HepG2 (cell line): ENCODE results near the gene CSHL1. TPM values are rescaled to one million over a fixed set of nuclear protein-coding genes. Genes with fewer than 3 reads are reported as not detected.
A peak's percentile ranks its signal among the peaks of the same experiment; 100 is the strongest.
"Not testable (repeated sequence)": the region's sequence is repeated elsewhere in the genome, so short reads cannot be mapped to it uniquely, and the experiment has no call there.

ENCODE experiments used
- ATAC-seq: fragments of 200-7000 bp; cut with Tn5 transposase; 3 replicates; pipeline ENCODE4 v1.9.1; 2020; ENCODE audit warnings: mild to moderate bottlenecking, moderate library complexity
- BruUV-seq: library from RNA; stranded (reverse); fragments of 400-500 nt; replicated peaks from 2 replicates; lab custom pipeline; 2021; lab: Mats Ljungman, UMichigan
- CTCF ChIA-PET: fragments of 300-600 bp; formaldehyde crosslinking; extraction: SDS; loops from one replicate; lab custom pipeline; 2021; ENCODE audit warnings: low total read pairs, inconsistent platforms, low intra/inter-chr PET ratio; lab: Yijun Ruan, JAX
- POLR2A ChIA-PET: fragments of 350-600 bp; sonication (Branson Sonifier 250); formaldehyde crosslinking; loops from one replicate; lab custom pipeline; 2020; ENCODE audit warnings: antibody characterized with exemption, inconsistent platforms; lab: Yijun Ruan, JAX
- DNase-seq: peaks from one replicate; pipeline ENCODE4 v3.0.0-alpha.2; 2015; ENCODE audit warnings: low spot score
- FAIRE-seq: peaks from 3 replicates; lab custom pipeline; 2011; peaks lifted over from hg19 to GRCh38; lab: Jason Lieb, UNC
- H2AFZ ChIP-seq: one replicate; pipeline ENCODE4 v1.6.1; 2011; ENCODE audit warnings: low read length, inconsistent platforms
- H3K27ac ChIP-seq: fragments of 300-600 bp; 3 replicates; pipeline ENCODE4 v1.8.0; 2011; ENCODE audit warnings: mixed run types, mild to moderate bottlenecking, mixed read lengths, low read length, inconsistent platforms; ENCODE audit not compliant: insufficient read depth; ENCODE audit errors: extremely low read length
- H3K27me3 ChIP-seq, 2 experiments: fragments of 200-600 bp in 1 of 2; 2 replicates in 1 of 2; 3 replicates in 1 of 2; pipeline versions ENCODE4 v1.6.0 to v1.8.0; 2011; ENCODE audit warnings: low read length in 2 of 2, mild to moderate bottlenecking in 2 of 2, moderate library complexity in 2 of 2, inconsistent platforms in 1 of 2; ENCODE audit not compliant: insufficient read depth in 2 of 2, control insufficient read depth in 1 of 2
- H3K36me3 ChIP-seq, 2 experiments: fragments of 200-600 bp in 1 of 2; replicated peaks in 1 of 2; 2 replicates in 1 of 2; 3 replicates in 1 of 2; pipeline versions ENCODE4 v1.5.1 to v1.8.0; 2011; ENCODE audit warnings: low read length in 2 of 2, inconsistent platforms in 1 of 2; ENCODE audit not compliant: insufficient read depth in 2 of 2, control insufficient read depth in 1 of 2
- H3K4me1 ChIP-seq: 2 replicates; pipeline ENCODE4 v1.5.1; 2012; ENCODE audit warnings: low read length, inconsistent platforms; ENCODE audit not compliant: insufficient read depth
- H3K4me2 ChIP-seq: 2 replicates; pipeline ENCODE4 v1.6.0; 2011; ENCODE audit warnings: low read depth, low read length, inconsistent platforms
- H3K4me3 ChIP-seq, 3 experiments: fragments of 200-600 bp in 1 of 3; sonication (generic), shearing (Covaris generic) in 1 of 3; replicated peaks in 1 of 3; 2 replicates each; pipeline ENCODE4 v1.5.1; 2011 to 2016; ENCODE audit warnings: low read length in 3 of 3, inconsistent platforms in 2 of 3, low read depth in 2 of 3, mild to moderate bottlenecking in 2 of 3, control low read depth in 1 of 3, mixed read lengths in 1 of 3; ENCODE audit not compliant: insufficient read depth in 1 of 3
- H3K79me2 ChIP-seq: one replicate; pipeline ENCODE4 v1.6.1; 2011; ENCODE audit warnings: low read length, inconsistent platforms; ENCODE audit not compliant: insufficient read depth
- H3K9ac ChIP-seq: 2 replicates; pipeline ENCODE4 v1.6.0; 2011; ENCODE audit warnings: mild to moderate bottlenecking, low read depth, low read length, inconsistent platforms; ENCODE audit not compliant: insufficient read depth
- H3K9me3 ChIP-seq: 2 replicates; pipeline ENCODE4 v1.5.1; 2012; ENCODE audit warnings: mild to moderate bottlenecking, low read length
- H4K20me1 ChIP-seq: 2 replicates; pipeline ENCODE4 v1.6.0; 2011; ENCODE audit warnings: inconsistent platforms, mild to moderate bottlenecking, low read length, moderate library complexity; ENCODE audit not compliant: insufficient read depth
- CTCF ChIP-seq: sonication (generic); formaldehyde crosslinking; IDR thresholded peaks from 2 replicates; pipeline ENCODE4 v1.5.0; 2020; ENCODE audit warnings: mild to moderate bottlenecking, missing genetic modification reagents, moderate library complexity
- STAG1 ChIP-seq: sonication (generic); formaldehyde crosslinking; IDR thresholded peaks from 2 replicates; pipeline ENCODE4 v1.4.0; 2020; ENCODE audit warnings: missing genetic modification reagents
- WGBS: methylation state at CpG from one replicate; pipeline ENCODE4 v1.1.6; 2017; ENCODE audit warnings: low lambda C conversion rate; 5-methylcytosine and 5-hydroxymethylcytosine counted together
- in situ Hi-C: cut with HindIII; loops from 2 replicates; pipeline ENCODE4 v1.10.0; 2017; ENCODE audit warnings: low pct_unique_long_range_greater_than_20kb; ENCODE audit not compliant: extremely low pct_ligation_motif_present
- intact Hi-C: fragments of 100-400 bp; cut with micrococcal nuclease; formaldehyde crosslinking; loops from one replicate; pipeline ENCODE4 v1.10.0; 2022; ENCODE audit not compliant: unreplicated experiment
- polyA plus RNA-seq, 8 experiments: library from polyadenylated mRNA; depleted of rRNA in 3 of 8; stranded (reverse) in 7 of 8; unstranded in 1 of 8; fragments of >200 nt; fragmentation: Illumina TruSeq in 4 of 8; extraction: Trizol in 4 of 8; gene quantifications; 2 replicates each; pipeline versions ENCODE4 v1.2.1 to v1.2.3, GENCODE V29; 2011 to 2016; ENCODE audit warnings: low read depth in 4 of 8, missing spikeins in 1 of 8, mixed read lengths in 1 of 8; ENCODE audit not compliant: insufficient read depth in 1 of 8
- total RNA-seq, 5 experiments: library from RNA; depleted of rRNA; stranded (reverse); fragments of >200 nt; fragmentation: Illumina TruSeq; extraction: Trizol; gene quantifications; 2 replicates each; pipeline ENCODE4 v1.2.3, GENCODE V29; 2016; ENCODE audit warnings: low read depth in 1 of 5

CSHL1 gene
- total and polyA plus RNA-seq, 2 of the 13 experiments (the other 11 are each of a cell fraction or from before 2014, with no cell fraction given), result not detected

- POLR2A ChIA-PET, H3K4me3 ChIP-seq, BruUV-seq, H3K4me2 ChIP-seq, H3K27me3 ChIP-seq, intact Hi-C loops, H4K20me1 ChIP-seq, in situ Hi-C loops, DNase-seq, H3K79me2 ChIP-seq, CTCF ChIA-PET, H3K4me1 ChIP-seq: not testable (repeated sequence)
- peak; percentile 72 for ATAC-seq
- TF ChIP-seq CTCF (CRISPR knock-in tag), result peak; percentile 49
- TF ChIP-seq, all 625 proteins: peak for 1; not testable (repeated sequence) for 624
- H3K36me3 ChIP-seq, H2AFZ ChIP-seq, H3K9me3 ChIP-seq, H3K9ac ChIP-seq, FAIRE-seq, H3K27ac ChIP-seq: not testable (repeated sequence)
- WGBS, result 14% methylated on average over 10 of the region's 11 CpGs
These were observed 18.6 kb downstream of the CSHL1 start for GRCh38 chr17:63892316-63893037.

GRCh38 chr17:63889026-63889848 lies 21.8 kb downstream of the CSHL1 start:
- H3K36me3 ChIP-seq, H4K20me1 ChIP-seq, intact Hi-C loops, in situ Hi-C loops, H3K4me1 ChIP-seq, H3K4me3 ChIP-seq, H3K79me2 ChIP-seq, POLR2A ChIA-PET, H3K9me3 ChIP-seq, H3K4me2 ChIP-seq, BruUV-seq, H3K27ac ChIP-seq, H3K9ac ChIP-seq, H2AFZ ChIP-seq: not testable (repeated sequence)
- peak; percentile 96 for ATAC-seq
- 8% methylated on average over 12 of the region's 13 CpGs for WGBS
- FAIRE-seq, result peak; percentile 15
- TF ChIP-seq STAG1 (CRISPR knock-in tag) (peak; percentile 40), CTCF (CRISPR knock-in tag) (peak; percentile 52)
- peak; percentile 33 for DNase-seq
- peaks cover 1 to 10% of the 10 kb centered on the region in 2 experiments; a peak in 3 of 5 replicates for H3K27me3 ChIP-seq
- CTCF ChIA-PET, result interaction anchor here (1.0 kb wide), 1 partner anchor 102 kb away, joined by 3 read pairs; no protein-coding TSS in a partner anchor

- ATAC-seq, CTCF ChIA-PET: not testable (repeated sequence)
- peaks cover 1 to 10% of the 10 kb centered on the region in 2 experiments; a peak in 4 of 5 replicates for H3K27me3 ChIP-seq
These were observed 25.9 kb downstream of the CSHL1 start for GRCh38 chr17:63885119-63885518.

More at GRCh38 chr17:63885119-63885518, 25.9 kb downstream of the CSHL1 start:
- H4K20me1 ChIP-seq, DNase-seq, POLR2A ChIA-PET, BruUV-seq, H3K36me3 ChIP-seq, H3K4me3 ChIP-seq, intact Hi-C loops, FAIRE-seq, H3K27ac ChIP-seq, in situ Hi-C loops, H3K79me2 ChIP-seq, H3K4me2 ChIP-seq, H2AFZ ChIP-seq, H3K9ac ChIP-seq, H3K9me3 ChIP-seq, H3K4me1 ChIP-seq: not testable (repeated sequence)
- 38% methylated on average over 8 of the region's 11 CpGs for WGBS
